Pancreas (tissue), 10 donors: ENCODE results near the gene RBL1. TPM values are rescaled to one million over a fixed set of nuclear protein-coding genes. Genes with fewer than 3 reads are reported as not detected.
"Not testable (repeated sequence)": the region's sequence is repeated elsewhere in the genome, so short reads cannot be mapped to it uniquely, and the experiment has no call there.

Source experiments
- ATAC-seq, 4 donors: fragments of 200-7000 bp; cut with Tn5 transposase; one replicate each; pipeline versions ENCODE4 v1.8.0 to v1.9.1; 2020; ENCODE audit warnings: mild to moderate bottlenecking in 4 of 4, moderate library complexity in 4 of 4
- DNase-seq, 6 donors: peaks; one replicate each; pipeline ENCODE4 v3.0.0-alpha.2; 2020
- FAIRE-seq: peaks from 2 replicates; lab custom pipeline; 2012; peaks lifted over from hg19 to GRCh38; lab: Jason Lieb, UNC
- H3K27ac ChIP-seq, 4 donors: fragments of 200-600 bp; sonication (generic); 1 replicate in 3 of 4; 2 replicates in 1 of 4; pipeline versions ENCODE4 v1.5.0 to v1.8.0; 2020
- H3K27me3 ChIP-seq, 4 donors: fragments of 200-600 bp; one replicate each; pipeline ENCODE4 v1.8.0; 2021
- H3K36me3 ChIP-seq, 3 donors: fragments of 200-600 bp; sonication (generic) in 1 of 3; one replicate each; pipeline versions ENCODE4 v1.5.0 to v1.8.0; 2020 to 2021
- H3K4me1 ChIP-seq, 3 donors: fragments of 200-600 bp; one replicate each; pipeline ENCODE4 v1.8.0; 2021
- H3K4me3 ChIP-seq, 4 donors: fragments of 200-600 bp; sonication (generic) in 2 of 4; one replicate each; pipeline versions ENCODE4 v1.5.0 to v1.8.0; 2020 to 2021
- H3K9me3 ChIP-seq, 4 donors: fragments of 200-600 bp; one replicate each; pipeline ENCODE4 v1.8.0; 2021
- CTCF ChIP-seq, 4 donors: fragments of 200-600 bp; sonication (generic) in 3 of 4; IDR thresholded peaks; one replicate each; pipeline versions ENCODE4 v1.5.0 to v1.8.0; 2021; ENCODE audit warnings: antibody characterized with exemption in 4 of 4
- WGBS, 2 donors: extraction: QIAGEN DNeasy Blood & Tissue Kit; methylation state at CpG; one replicate each; pipeline ENCODE4 v1.1.7; 2013; 5-methylcytosine and 5-hydroxymethylcytosine counted together
- intact Hi-C, 3 donors: fragments of 100-400 bp; cut with DNase I; formaldehyde crosslinking; loops; one replicate each; pipeline versions ENCODE4 v1.11.1 to v1.14.2; 2022
- polyA plus RNA-seq, 2 donors: library from polyadenylated mRNA; stranded (reverse); fragments of 200-250 nt; gene quantifications; one replicate each; pipeline ENCODE4 v1.2.3, GENCODE V29; 2013
- total RNA-seq, 6 donors: library from RNA; stranded (reverse); fragmentation: NEBNext Ultra II Directional in 4 of 6; extraction: Animal tissue kit (Norgen Biotek cat#: 25700) in 4 of 6; gene quantifications; one replicate each; pipeline versions ENCODE4 v1.2.1 to v1.2.4, GENCODE V29; 2021 to 2023
- donor health status: healthy with polysubstance abuse.
- donor health status: DM: no; HTN: no; CAD: no; lungs with moderate emphysema.
- donor health status: DM: no; HTN: no; CAD: no.
- donor health status: control.
- donor health status: control.
- donor health status: Bipolar disorder and iron deficiency.
- donor health status: DM: yes; HTN: yes; CAD: no.
- donor health status: DM: no; HTN: no; CAD: no.
- donor health status: DM: no; HTN: no; CAD: no.
- donor health status: DM: yes; HTN: yes; CAD: no.

Gene RBL1
- total and polyA plus RNA-seq, 8 donors: 1.1 to 4.3 (median 3.5) TPM

- H3K27ac ChIP-seq: no peak overlapping the region
- no peak for DNase-seq
- H3K4me3 ChIP-seq: no peak overlapping the region
- no peaks in the 10 kb centered on the region for H3K4me1 ChIP-seq
- no peaks in the 10 kb centered on the region for H3K36me3 ChIP-seq
- H3K27me3 ChIP-seq: no peaks in the 10 kb centered on the region
- WGBS, 2 donors: 91 to 94% methylated on average over 3 of the region's 3 CpGs
- no peak for FAIRE-seq
- no peak for TF ChIP-seq CTCF (IDR thresholded peaks at IDR 0.05)
- H3K9me3 ChIP-seq: no peaks in the 10 kb centered on the region
- intact Hi-C loops: no loop called here
- no peak for ATAC-seq
These were observed 19.7 kb downstream of the RBL1 start for GRCh38 chr20:37075932-37076685.

- Histone ChIP-seq H3K27ac (no peak overlapping the region), H3K36me3 (no peaks in the 10 kb centered on the region), H3K4me1 (no peaks in the 10 kb centered on the region), H3K4me3 (no peak overlapping the region), H3K9me3 (no peaks in the 10 kb centered on the region), H3K27me3 (no peaks in the 10 kb centered on the region)
- DNase-seq (no peak), ATAC-seq (no peak), FAIRE-seq (no peak)
- 93 to 95% methylated on average over 17 of the region's 17 CpGs for WGBS, 2 donors
- no peak for TF ChIP-seq CTCF (IDR thresholded peaks at IDR 0.05)
- intact Hi-C loops: no loop called here
These were observed 23.3 kb downstream of the RBL1 start for GRCh38 chr20:37072293-37073196.

GRCh38 chr20:37071481-37071911 is 24.3 kb downstream of the RBL1 start:
- intact Hi-C loops: no loop called here
- no peaks in the 10 kb centered on the region for H3K4me1 ChIP-seq
- ATAC-seq (no peak), DNase-seq (no peak), FAIRE-seq (no peak)
- TF ChIP-seq CTCF (IDR thresholded peaks at IDR 0.05): no peak
- no peak overlapping the region for H3K27ac ChIP-seq
- H3K27me3 ChIP-seq: no peaks in the 10 kb centered on the region
- H3K4me3 ChIP-seq: no peak overlapping the region
- no peaks in the 10 kb centered on the region for H3K36me3 ChIP-seq
- 84 to 92% methylated on average over 4 of the region's 4 CpGs for WGBS, 2 donors
- no peaks in the 10 kb centered on the region for H3K9me3 ChIP-seq

- FAIRE-seq, H3K27me3 ChIP-seq, H3K4me1 ChIP-seq, H3K4me3 ChIP-seq, H3K9me3 ChIP-seq, H3K36me3 ChIP-seq, intact Hi-C loops, ATAC-seq, H3K27ac ChIP-seq: not testable (repeated sequence)
- peak in 1 of 6 donors; percentile 52 for DNase-seq
- 93 to 97% methylated on average over 10 to 19 of the region's 25 CpGs for WGBS, 2 donors
These were observed 26.2 kb downstream of the RBL1 start for GRCh38 chr20:37069563-37069962.

- Histone ChIP-seq H3K4me1 (no peaks in the 10 kb centered on the region), H3K4me3 (no peak overlapping the region), H3K9me3 (no peaks in the 10 kb centered on the region), H3K27me3 (no peaks in the 10 kb centered on the region), H3K27ac (no peak overlapping the region), H3K36me3 (no peaks in the 10 kb centered on the region)
- no peak for DNase-seq
- no peak for ATAC-seq
- WGBS, 2 donors: 82 to 90% methylated on average over 2 of the region's 2 CpGs
- intact Hi-C loops: no loop called here
- no peak for TF ChIP-seq CTCF (IDR thresholded peaks at IDR 0.05)
- no peak for FAIRE-seq
These were observed 29.6 kb downstream of the RBL1 start for GRCh38 chr20:37066168-37066567.
